ENCODE results near the gene KYNU. TPM values are rescaled to one million over a fixed set of nuclear protein-coding genes. Genes with fewer than 3 reads are reported as not detected.
"Not testable (repeated sequence)": the region's sequence is repeated elsewhere in the genome, so short reads cannot be mapped to it uniquely, and the experiment has no call there.

KYNU gene
- total and polyA plus RNA-seq, 8 donors, result 0.12 to 2.6 (median 0.53) TPM

DNA sequence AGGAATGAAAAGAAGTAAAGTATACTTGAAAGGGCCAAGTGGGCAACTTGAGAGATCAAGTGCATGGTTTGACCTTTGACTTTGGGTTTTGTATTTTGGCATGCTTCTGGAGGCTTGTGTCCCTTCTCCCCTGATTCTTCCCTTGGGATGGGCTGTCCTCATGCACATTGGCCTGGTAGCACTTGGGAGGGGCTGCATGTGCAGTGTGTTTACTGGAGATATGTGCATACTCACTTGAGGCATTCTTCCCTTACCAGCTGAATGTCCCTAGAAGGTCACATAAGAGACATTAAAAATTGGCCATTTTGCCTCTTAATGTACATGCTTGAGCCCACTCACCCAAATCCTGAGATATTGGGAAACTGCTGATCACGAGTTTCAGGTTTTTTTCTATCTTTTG lies 65.2 kb downstream of the KYNU start:
- 39 to 50% methylated on average over 1 of the region's 1 CpG for WGBS, 2 donors
- TF ChIP-seq, protein P1, sequence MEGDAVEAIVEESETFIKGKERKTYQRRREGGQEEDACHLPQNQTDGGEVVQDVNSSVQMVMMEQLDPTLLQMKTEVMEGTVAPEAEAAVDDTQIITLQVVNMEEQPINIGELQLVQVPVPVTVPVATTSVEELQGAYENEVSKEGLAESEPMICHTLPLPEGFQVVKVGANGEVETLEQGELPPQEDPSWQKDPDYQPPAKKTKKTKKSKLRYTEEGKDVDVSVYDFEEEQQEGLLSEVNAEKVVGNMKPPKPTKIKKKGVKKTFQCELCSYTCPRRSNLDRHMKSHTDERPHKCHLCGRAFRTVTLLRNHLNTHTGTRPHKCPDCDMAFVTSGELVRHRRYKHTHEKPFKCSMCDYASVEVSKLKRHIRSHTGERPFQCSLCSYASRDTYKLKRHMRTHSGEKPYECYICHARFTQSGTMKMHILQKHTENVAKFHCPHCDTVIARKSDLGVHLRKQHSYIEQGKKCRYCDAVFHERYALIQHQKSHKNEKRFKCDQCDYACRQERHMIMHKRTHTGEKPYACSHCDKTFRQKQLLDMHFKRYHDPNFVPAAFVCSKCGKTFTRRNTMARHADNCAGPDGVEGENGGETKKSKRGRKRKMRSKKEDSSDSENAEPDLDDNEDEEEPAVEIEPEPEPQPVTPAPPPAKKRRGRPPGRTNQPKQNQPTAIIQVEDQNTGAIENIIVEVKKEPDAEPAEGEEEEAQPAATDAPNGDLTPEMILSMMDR (IDR thresholded peaks at IDR 0.05), result no peak
- Histone ChIP-seq H3K27me3 (no peaks in the 10 kb centered on the region), H3K36me3 (no peaks in the 10 kb centered on the region), H3K27ac (no peak overlapping the region), H3K4me3 (no peak overlapping the region), H3K4me1 (no peaks in the 10 kb centered on the region), H3K9me3 (no peaks in the 10 kb centered on the region)
- ATAC-seq (no peak), DNase-seq (no peak), FAIRE-seq (no peak)
- intact Hi-C loops (cut with DNase I), result no loop called here

DNA sequence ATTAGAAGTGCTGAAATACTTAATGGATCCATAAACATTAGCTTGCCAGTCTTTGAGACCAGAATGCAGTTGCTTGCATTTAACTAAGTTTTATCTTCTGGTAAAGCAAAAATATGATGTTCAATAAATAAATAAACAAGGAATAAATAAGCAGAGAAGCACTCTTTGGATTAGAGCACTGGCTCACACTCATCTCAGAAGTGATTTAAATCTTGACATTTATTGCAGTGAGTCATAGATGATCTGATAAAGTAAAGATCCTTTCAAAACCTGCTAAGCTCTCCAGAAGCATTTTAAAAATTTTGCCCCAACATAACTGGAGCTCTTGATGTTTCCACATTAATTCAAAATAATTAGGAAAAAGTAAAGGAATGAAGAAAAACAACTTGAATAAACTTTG lies 66.8 kb downstream of the KYNU start:
- H3K36me3 ChIP-seq, result no peaks in the 10 kb centered on the region
- no peaks in the 10 kb centered on the region for H3K4me1 ChIP-seq
- no peaks in the 10 kb centered on the region for H3K9me3 ChIP-seq
- intact Hi-C loops (cut with DNase I), result no loop called here
- DNase-seq (no peak), FAIRE-seq (no peak), ATAC-seq (no peak)
- H3K4me3 ChIP-seq, result no peak overlapping the region
- TF ChIP-seq, protein P1 (IDR thresholded peaks at IDR 0.05), result no peak
- H3K27me3 ChIP-seq, result no peaks in the 10 kb centered on the region
- H3K27ac ChIP-seq, result no peak overlapping the region

DNA sequence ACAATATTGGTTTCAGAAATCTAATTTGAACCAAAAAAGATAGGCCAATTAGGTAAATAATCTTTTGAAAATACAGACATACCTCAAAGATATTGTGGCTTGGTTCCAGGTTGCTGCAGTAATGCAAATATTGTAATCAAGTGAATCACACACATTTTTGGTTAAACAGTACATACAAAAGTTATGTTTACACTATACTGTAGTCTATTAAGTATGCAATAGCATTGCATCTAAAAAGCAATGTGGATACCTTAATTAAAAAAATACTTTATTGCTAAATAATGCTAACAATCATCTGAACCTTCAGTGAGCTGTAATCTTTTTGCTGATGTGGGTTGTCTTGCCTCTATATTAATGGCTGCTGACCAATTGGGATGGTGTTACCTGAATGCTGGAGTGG lies 67.3 kb downstream of the KYNU start:
- FAIRE-seq (no peak), ATAC-seq (no peak), DNase-seq (no peak)
- intact Hi-C loops (cut with DNase I), result no loop called here
- no peak overlapping the region for H3K4me3 ChIP-seq
- no peak overlapping the region for H3K27ac ChIP-seq
- TF ChIP-seq, protein P1 (IDR thresholded peaks at IDR 0.05), result no peak
- H3K27me3 ChIP-seq, result no peaks in the 10 kb centered on the region
- no peaks in the 10 kb centered on the region for H3K9me3 ChIP-seq
- H3K4me1 ChIP-seq, result no peaks in the 10 kb centered on the region
- H3K36me3 ChIP-seq, result no peaks in the 10 kb centered on the region

DNA sequence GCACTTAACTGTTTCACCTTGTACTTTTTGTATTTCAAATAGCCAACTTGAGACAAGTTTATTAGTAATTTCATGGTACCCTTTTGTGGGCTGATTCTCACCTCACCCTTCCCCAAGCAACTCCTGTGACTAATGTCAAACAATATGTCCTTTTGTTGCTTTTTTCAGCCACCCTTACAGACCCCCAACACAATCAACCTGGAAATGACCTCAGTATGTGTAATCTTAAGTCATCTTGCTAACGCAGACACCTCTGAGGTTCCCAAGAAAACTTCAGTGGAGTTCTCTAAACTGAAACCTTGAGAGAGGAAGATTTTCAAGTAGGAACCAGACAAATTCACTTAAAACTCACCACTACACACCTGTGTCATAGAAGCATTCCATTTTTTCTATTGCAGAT lies 69.5 kb downstream of the KYNU start:
- no peak for FAIRE-seq
- ATAC-seq, result no peak

DNA sequence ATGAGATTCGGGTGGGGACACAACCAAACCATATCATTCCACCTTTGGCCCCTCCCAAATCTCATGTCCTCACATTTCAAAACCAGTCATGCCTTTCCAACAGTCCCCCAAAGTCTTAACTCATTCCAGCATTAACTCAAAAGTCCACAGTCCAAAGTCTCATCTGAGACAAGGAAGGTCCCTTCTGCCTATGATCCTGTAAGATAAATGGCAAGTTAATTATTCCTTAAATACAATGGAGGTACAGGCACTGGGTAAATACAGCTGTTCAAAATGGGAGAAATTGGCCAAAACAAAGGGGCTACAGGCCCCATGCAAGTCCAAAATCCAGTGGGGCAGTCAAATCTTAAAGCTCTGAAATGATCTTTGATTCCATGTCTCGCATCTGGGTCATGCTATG lies 71.3 kb downstream of the KYNU start:
- H3K9me3 ChIP-seq; H3K4me3 ChIP-seq; ATAC-seq; H3K27me3 ChIP-seq; H3K27ac ChIP-seq; H3K4me1 ChIP-seq; intact Hi-C loops (cut with DNase I); H3K36me3 ChIP-seq; DNase-seq; FAIRE-seq: not testable (repeated sequence)
- 50 to 67% methylated on average over 2 of the region's 2 CpGs for WGBS, 2 donors

More for the DNA sequence above, 69.5 kb downstream of the KYNU start:
- Histone ChIP-seq H3K27me3 (no peaks in the 10 kb centered on the region), H3K27ac (no peak overlapping the region), H3K36me3 (no peaks in the 10 kb centered on the region), H3K4me1 (no peaks in the 10 kb centered on the region), H3K9me3 (no peaks in the 10 kb centered on the region), H3K4me3 (no peak overlapping the region)
- WGBS, 2 donors, result 67 to 69% methylated on average over 1 of the region's 1 CpG
- TF ChIP-seq, protein P1 (IDR thresholded peaks at IDR 0.05), result no peak
- no peak for DNase-seq
- intact Hi-C loops (cut with DNase I), result no loop called here

DNA sequence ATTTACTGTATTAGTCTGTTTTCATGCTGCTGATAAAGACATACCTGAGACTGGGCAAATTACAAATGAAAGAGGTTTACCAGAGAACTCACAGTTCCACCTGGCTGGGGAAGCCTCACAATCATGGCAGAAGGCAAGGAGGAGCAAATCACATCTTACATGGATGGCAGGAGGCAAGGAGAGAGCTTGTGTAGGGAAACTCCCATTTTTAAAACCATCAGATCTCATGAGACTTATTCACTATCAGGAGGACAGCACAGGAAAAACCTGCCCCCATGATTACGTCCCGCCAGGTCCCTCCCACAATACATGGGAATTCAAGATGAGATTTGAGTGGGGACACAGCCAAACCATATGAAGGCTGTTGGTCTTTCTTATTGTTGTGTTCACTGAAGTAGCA lies 72.9 kb downstream of the KYNU start:
- H3K36me3 ChIP-seq; H3K27me3 ChIP-seq; H3K4me3 ChIP-seq; ATAC-seq; H3K27ac ChIP-seq; FAIRE-seq; intact Hi-C loops (cut with DNase I); H3K4me1 ChIP-seq; DNase-seq; H3K9me3 ChIP-seq: not testable (repeated sequence)
- 68 to 93% methylated on average over 2 of the region's 2 CpGs for WGBS, 2 donors
